CD4-positive, alpha-beta T cell (primary cell): ENCODE measurements around the gene MAPK7. TPM values are rescaled to one million over a fixed set of nuclear protein-coding genes. Genes with fewer than 3 reads are reported as not detected.

Source experiments
- ATAC-seq: fragments of 200-7000 bp; cut with Tn5 transposase; one replicate; pipeline ENCODE4 v1.10.0; 2022; ENCODE audit warnings: mild to moderate bottlenecking; ENCODE audit not compliant: poor library complexity
- CTCF ChIA-PET: fragments of 350-600 bp; sonication (Branson Sonifier 250); formaldehyde crosslinking; loops from one replicate; lab custom pipeline; 2021; ENCODE audit warnings: antibody characterized with exemption, inconsistent platforms; lab: Charles Lee
- POLR2A ChIA-PET: fragments of 350-600 bp; sonication (Branson Sonifier 250); formaldehyde crosslinking; loops from one replicate; lab custom pipeline; 2021; ENCODE audit warnings: antibody characterized with exemption, inconsistent platforms; lab: Charles Lee
- DNase-seq, 14 experiments: peaks; one replicate each; pipeline ENCODE4 v3.0.0-alpha.2; 2013 to 2020; ENCODE audit warnings: mixed read lengths in 2 of 14
- H3K27ac ChIP-seq, 2 donors: one replicate each; pipeline versions ENCODE4 v1.5.1 to v1.7.0; 2013; ENCODE audit warnings: low read length in 2 of 2, low read depth in 1 of 2, mild to moderate bottlenecking in 1 of 2
- H3K27me3 ChIP-seq, 2 experiments: 1 replicate in 1 of 2; 2 replicates in 1 of 2; pipeline versions ENCODE4 v1.6.1 to v1.7.0; 2013; ENCODE audit warnings: low read length in 2 of 2, control low read depth in 1 of 2, mild to moderate bottlenecking in 1 of 2, moderate library complexity in 1 of 2; ENCODE audit not compliant: insufficient read depth in 2 of 2, control insufficient read depth in 1 of 2
- H3K36me3 ChIP-seq: one replicate; pipeline ENCODE4 v1.6.1; 2013; ENCODE audit warnings: low read length, control low read depth; ENCODE audit not compliant: insufficient read depth
- H3K4me1 ChIP-seq: one replicate; pipeline ENCODE4 v1.6.1; 2013; ENCODE audit warnings: low read length, control low read depth; ENCODE audit not compliant: insufficient read depth
- H3K4me3 ChIP-seq: one replicate; pipeline ENCODE4 v1.5.1; 2013; ENCODE audit warnings: mild to moderate bottlenecking, low read length, moderate library complexity
- H3K9me3 ChIP-seq, 2 experiments: 1 replicate in 1 of 2; 2 replicates in 1 of 2; pipeline versions ENCODE4 v1.6.1 to v1.7.0; 2013; ENCODE audit warnings: low read length in 2 of 2, mild to moderate bottlenecking in 2 of 2, control low read depth in 1 of 2, moderate library complexity in 1 of 2; ENCODE audit not compliant: control insufficient read depth in 1 of 2, insufficient read depth in 1 of 2
- H3K27ac Mint-ChIP-seq: one replicate; pipeline ENCODE4 v1.8.0; 2020; ENCODE audit warnings: mixed read lengths
- H3K27me3 Mint-ChIP-seq: one replicate; pipeline ENCODE4 v1.8.0; 2021; ENCODE audit warnings: mixed read lengths
- H3K36me3 Mint-ChIP-seq: one replicate; pipeline ENCODE4 v1.8.0; 2021; ENCODE audit warnings: low read depth, mixed read lengths
- H3K4me1 Mint-ChIP-seq: one replicate; pipeline ENCODE4 v1.8.0; 2021; ENCODE audit warnings: low read depth, mixed read lengths
- H3K4me3 Mint-ChIP-seq: one replicate; pipeline ENCODE4 v1.8.0; 2020; ENCODE audit warnings: mild to moderate bottlenecking, mixed read lengths
- H3K9me3 Mint-ChIP-seq: one replicate; pipeline ENCODE4 v1.8.0; 2020; ENCODE audit warnings: mixed read lengths
- intact Hi-C, 2 experiments: fragments of 100-400 bp; cut with DNase I in 1 of 2; cut with micrococcal nuclease in 1 of 2; formaldehyde crosslinking; loops; one replicate each; pipeline versions ENCODE4 v1.15.1 to v1.9.0; 2023 to 2025; cut with DNase I, micrococcal nuclease
- total RNA-seq, 174 experiments: library from RNA in 2 of 174; stranded (reverse) in 2 of 174; gene quantifications; one replicate each; pipeline ENCODE4 v1.2.3 and lab custom pipeline; 2021 to 2026
- TF ChIP-seq, protein P1 (sequence below): fragments of 200-600 bp; IDR thresholded peaks from one replicate; pipeline ENCODE4 v1.8.0; 2022; ENCODE audit warnings: antibody characterized with exemption, mild to moderate bottlenecking

MAPK7 gene
- total RNA-seq, 2 experiments from 2014 or later, result 15.2 to 17.3 TPM

DNA sequence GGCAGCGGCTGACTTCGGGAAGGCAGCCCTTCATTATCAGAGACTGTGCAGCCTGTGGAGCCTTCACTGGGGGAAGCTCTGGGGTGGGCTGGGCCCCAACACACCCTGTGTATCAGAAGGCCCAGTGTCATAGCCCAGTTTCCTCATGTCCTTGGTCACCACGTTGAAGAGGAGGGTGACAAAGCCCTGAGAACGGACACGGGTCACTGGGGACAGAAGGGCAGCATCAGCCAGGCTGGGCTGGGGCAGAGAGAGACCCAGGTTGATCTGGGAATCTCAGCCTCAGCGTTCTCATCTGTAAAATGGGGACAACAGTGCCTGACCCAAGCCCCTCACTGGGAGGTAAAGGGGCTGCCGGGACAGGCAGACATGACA, 35.1 kb upstream of the MAPK7 start:
- POLR2A ChIA-PET, result no interaction called here

DNA sequence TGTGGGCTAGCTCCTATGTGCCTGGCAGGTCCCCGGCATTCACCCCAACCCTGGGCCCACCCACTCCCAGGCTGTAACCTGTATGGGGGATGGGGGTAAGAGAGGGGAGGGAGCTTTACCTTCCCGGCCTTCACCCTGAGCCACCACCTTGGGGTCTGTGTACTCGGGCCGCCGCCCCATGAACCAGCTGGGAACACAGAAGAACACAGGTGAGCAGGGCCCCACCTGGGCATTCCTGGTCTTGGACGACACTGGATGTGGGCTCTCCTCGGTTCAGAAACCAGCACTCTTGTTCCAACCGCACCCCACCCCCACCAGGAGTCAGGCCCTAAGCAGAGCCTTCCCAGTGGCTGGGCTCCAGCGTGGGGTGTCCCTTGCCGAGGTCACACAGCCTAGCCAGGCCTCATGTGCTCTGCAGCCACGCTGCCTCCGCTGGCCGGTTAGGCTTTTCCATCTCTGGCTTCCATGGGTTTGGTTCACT, 34.6 kb upstream of the MAPK7 start:
- no peak overlapping the region for H3K27ac Mint-ChIP-seq
- peaks cover 22% of the 10 kb centered on the region for H3K27me3 Mint-ChIP-seq
- Histone ChIP-seq H3K4me3 (no peak overlapping the region), H3K4me1 (no peaks in the 10 kb centered on the region), H3K27me3 (peaks cover 0 to 3% of the 10 kb centered on the region in 2 experiments), H3K9me3 (no peaks in the 10 kb centered on the region), H3K36me3 (no peaks in the 10 kb centered on the region), H3K27ac (no peak overlapping the region)
- intact Hi-C loops, result no loop called here
- CTCF ChIA-PET, result no interaction called here
- POLR2A ChIA-PET, result interaction anchor here (1.5 kb wide), 1 partner anchor 34 kb away, joined by 4 read pairs; no protein-coding TSS in a partner anchor
- DNase-seq (peak in 1 of 14 experiments; percentile 16), ATAC-seq (no peak)
- no peaks in the 10 kb centered on the region for H3K9me3 Mint-ChIP-seq
- no peaks in the 10 kb centered on the region for H3K36me3 Mint-ChIP-seq
- TF ChIP-seq, protein P1, sequence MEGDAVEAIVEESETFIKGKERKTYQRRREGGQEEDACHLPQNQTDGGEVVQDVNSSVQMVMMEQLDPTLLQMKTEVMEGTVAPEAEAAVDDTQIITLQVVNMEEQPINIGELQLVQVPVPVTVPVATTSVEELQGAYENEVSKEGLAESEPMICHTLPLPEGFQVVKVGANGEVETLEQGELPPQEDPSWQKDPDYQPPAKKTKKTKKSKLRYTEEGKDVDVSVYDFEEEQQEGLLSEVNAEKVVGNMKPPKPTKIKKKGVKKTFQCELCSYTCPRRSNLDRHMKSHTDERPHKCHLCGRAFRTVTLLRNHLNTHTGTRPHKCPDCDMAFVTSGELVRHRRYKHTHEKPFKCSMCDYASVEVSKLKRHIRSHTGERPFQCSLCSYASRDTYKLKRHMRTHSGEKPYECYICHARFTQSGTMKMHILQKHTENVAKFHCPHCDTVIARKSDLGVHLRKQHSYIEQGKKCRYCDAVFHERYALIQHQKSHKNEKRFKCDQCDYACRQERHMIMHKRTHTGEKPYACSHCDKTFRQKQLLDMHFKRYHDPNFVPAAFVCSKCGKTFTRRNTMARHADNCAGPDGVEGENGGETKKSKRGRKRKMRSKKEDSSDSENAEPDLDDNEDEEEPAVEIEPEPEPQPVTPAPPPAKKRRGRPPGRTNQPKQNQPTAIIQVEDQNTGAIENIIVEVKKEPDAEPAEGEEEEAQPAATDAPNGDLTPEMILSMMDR, result no peak
- H3K4me1 Mint-ChIP-seq, result no peaks in the 10 kb centered on the region
- no peak overlapping the region for H3K4me3 Mint-ChIP-seq

More for the DNA sequence above, 35.1 kb upstream of the MAPK7 start:
- peaks cover 0 to 3% of the 10 kb centered on the region in 2 experiments for H3K27me3 ChIP-seq
- CTCF ChIA-PET, result no interaction called here
- H3K27me3 Mint-ChIP-seq, result peaks cover 27% of the 10 kb centered on the region
- no peaks in the 10 kb centered on the region for H3K4me1 Mint-ChIP-seq
- DNase-seq, result peak in 1 of 14 experiments; percentile 5
- TF ChIP-seq, protein P1, result no peak
- no peaks in the 10 kb centered on the region for H3K36me3 ChIP-seq
- H3K9me3 Mint-ChIP-seq, result no peaks in the 10 kb centered on the region
- H3K27ac Mint-ChIP-seq, result no peak overlapping the region
- no peak for ATAC-seq
- no peaks in the 10 kb centered on the region for H3K36me3 Mint-ChIP-seq
- H3K4me1 ChIP-seq, result no peaks in the 10 kb centered on the region
- no peaks in the 10 kb centered on the region for H3K9me3 ChIP-seq
- intact Hi-C loops, result no loop called here
- no peak overlapping the region for H3K4me3 Mint-ChIP-seq
- H3K27ac ChIP-seq, result no peak overlapping the region
- no peak overlapping the region for H3K4me3 ChIP-seq

DNA sequence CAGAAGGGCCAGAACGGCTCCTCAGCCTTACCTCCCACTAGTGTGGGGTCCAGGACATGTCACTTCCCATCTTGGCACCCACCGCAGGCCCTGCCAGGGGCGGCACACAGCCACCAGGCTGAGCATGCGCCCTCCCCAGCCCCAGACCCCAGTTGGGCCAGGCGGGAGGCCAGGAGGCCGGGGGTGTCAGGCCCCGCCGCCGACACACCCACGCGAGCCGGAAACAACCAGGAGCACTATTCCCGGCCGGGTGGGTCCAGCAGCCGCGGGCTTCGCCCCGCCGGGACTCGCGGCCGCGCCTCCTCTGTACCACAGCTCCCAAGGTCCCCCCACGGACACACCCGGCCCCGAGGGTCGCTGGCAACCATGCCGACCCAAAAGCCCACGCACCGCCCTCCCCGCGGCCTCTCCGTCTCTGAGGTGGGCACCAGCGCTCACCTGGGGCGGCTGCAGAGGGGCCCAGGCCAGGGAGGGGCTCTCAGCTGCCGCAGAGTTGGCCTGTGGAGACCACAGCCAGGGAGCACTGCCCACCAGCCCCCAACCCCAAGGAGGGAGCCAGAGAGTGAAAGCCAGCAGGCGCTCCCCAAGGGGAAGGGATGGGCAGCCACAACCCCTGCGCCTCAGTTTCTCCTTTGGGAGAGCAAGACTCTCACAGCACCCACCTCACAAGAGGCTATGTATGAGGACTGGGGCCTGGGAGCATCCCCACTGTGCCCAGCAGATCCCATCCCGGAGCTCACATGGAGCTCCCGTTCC, 33.8 kb upstream of the MAPK7 start:
- Histone ChIP-seq H3K4me1 (no peaks in the 10 kb centered on the region), H3K4me3 (no peak overlapping the region), H3K27ac (no peak overlapping the region), H3K9me3 (no peaks in the 10 kb centered on the region), H3K36me3 (no peaks in the 10 kb centered on the region), H3K27me3 (peaks cover 0 to under 1% of the 10 kb centered on the region in 2 experiments)
- Mint-ChIP-seq H3K36me3 (no peaks in the 10 kb centered on the region), H3K4me3 (no peak overlapping the region), H3K27me3 (peaks cover 14% of the 10 kb centered on the region), H3K4me1 (no peaks in the 10 kb centered on the region), H3K27ac (no peak overlapping the region), H3K9me3 (no peaks in the 10 kb centered on the region)
- TF ChIP-seq, protein P1, result no peak
- no peak for ATAC-seq
- CTCF ChIA-PET, result no interaction called here
- intact Hi-C loops, result no loop called here
- POLR2A ChIA-PET, result interaction anchor here (1.5 kb wide), 1 partner anchor 33 kb away, joined by 4 read pairs; no protein-coding TSS in a partner anchor
- DNase-seq, result no peak
